Spinal cord (tissue), 10 donors: Measurements from ENCODE around the gene ALX1. TPM values are rescaled to one million over a fixed set of nuclear protein-coding genes. Genes with fewer than 3 reads are reported as not detected.

Experiments used
- DNase-seq, 6 donors: peaks; one replicate each; pipeline versions ENCODE4 v3.0.0 to v3.0.0-alpha.2; 2013 to 2015; ENCODE audit warnings: low spot score in 6 of 6, low read depth in 4 of 6
- H3K27ac ChIP-seq: one replicate; pipeline ENCODE4 v1.5.1; 2013; ENCODE audit warnings: low read depth, low read length, control low read depth
- H3K27me3 ChIP-seq: one replicate; pipeline ENCODE4 v1.6.1; 2013; ENCODE audit warnings: low read length; ENCODE audit not compliant: control insufficient read depth, insufficient read depth
- H3K36me3 ChIP-seq: one replicate; pipeline ENCODE4 v1.6.1; 2013; ENCODE audit warnings: low read length; ENCODE audit not compliant: control insufficient read depth, insufficient read depth
- H3K4me1 ChIP-seq: one replicate; pipeline ENCODE4 v1.6.1; 2013; ENCODE audit warnings: low read length; ENCODE audit not compliant: control insufficient read depth, insufficient read depth
- H3K4me3 ChIP-seq: one replicate; pipeline ENCODE4 v1.5.1; 2013; ENCODE audit warnings: low read depth, low read length, control low read depth
- H3K9me3 ChIP-seq: one replicate; pipeline ENCODE4 v1.6.1; 2013; ENCODE audit warnings: low read length; ENCODE audit not compliant: control insufficient read depth, insufficient read depth
- WGBS: methylation state at CpG from one replicate; pipeline ENCODE4 v1.1.5; 2013; ENCODE audit warnings: missing lambda C conversion rate; ENCODE audit not compliant: insufficient coverage; 5-methylcytosine and 5-hydroxymethylcytosine counted together
- polyA plus RNA-seq, 2 donors: library from polyadenylated mRNA; unstranded; fragments of 120-200 nt; gene quantifications; one replicate each; pipeline ENCODE4 v1.2.1, GENCODE V29; 2013; ENCODE audit not compliant: insufficient read length in 2 of 2
- total RNA-seq, 2 donors: library from RNA; depleted of rRNA in 1 of 2; stranded (reverse); fragments of 120-200 nt in 1 of 2; fragments of >200 nt in 1 of 2; gene quantifications; one replicate each; pipeline versions ENCODE4 v1.2.3 to v1.2.4, GENCODE V29; 2013 to 2014
- donor health status: healthy.

ALX1 gene
- total and polyA plus RNA-seq, 4 donors = 0.26 to 1.2 (median 0.41) TPM; not detected in 1

- H3K4me1 ChIP-seq = peaks cover 15% of the 10 kb centered on the region
- H3K4me3 ChIP-seq = no peak overlapping the region
- no peak overlapping the region for H3K27ac ChIP-seq
- no CpG with 5 or more reads among the region's 8 CpGs for WGBS
- H3K9me3 ChIP-seq = no peaks in the 10 kb centered on the region
- H3K36me3 ChIP-seq = no peaks in the 10 kb centered on the region
- peak in 2 of 6 donors; percentile 30 to 52 for DNase-seq
- peaks cover 89% of the 10 kb centered on the region for H3K27me3 ChIP-seq
Observed at GRCh38 chr12:85274315-85274651, 5.7 kb upstream of the ALX1 start.

DNA sequence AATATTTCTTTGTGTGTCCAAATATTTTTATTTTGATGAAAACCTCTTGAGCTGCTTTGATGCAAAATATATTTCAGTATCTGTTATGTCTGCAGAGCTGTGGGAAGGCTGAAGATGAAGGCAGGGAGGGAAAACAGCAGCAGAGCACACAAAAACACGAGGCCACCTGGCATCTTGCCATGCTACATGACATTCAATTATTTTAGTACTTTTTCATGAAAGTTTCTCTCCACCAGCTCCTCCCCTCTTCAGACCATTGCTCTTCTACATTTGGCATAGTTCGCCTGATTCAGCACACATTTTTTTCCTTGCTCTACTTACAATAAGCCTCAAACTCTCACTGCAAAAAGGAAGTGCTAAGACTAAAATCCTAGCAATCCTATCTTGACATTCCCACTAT is 4.6 kb upstream of the ALX1 start:
- Histone ChIP-seq H3K9me3 (no peaks in the 10 kb centered on the region), H3K27ac (no peak overlapping the region), H3K4me3 (no peak overlapping the region), H3K27me3 (peaks cover 94% of the 10 kb centered on the region), H3K4me1 (peaks cover 26% of the 10 kb centered on the region), H3K36me3 (no peaks in the 10 kb centered on the region)
- WGBS = no CpG with 5 or more reads among the region's 2 CpGs
- DNase-seq = peak in 2 of 6 donors; percentile 18 to 19

GRCh38 chr12:85277191-85277590 is 2.8 kb upstream of the ALX1 start:
- DNase-seq = no peak
- H3K27ac ChIP-seq = no peak overlapping the region
- WGBS = no CpG with 5 or more reads among the region's 3 CpGs

DNA sequence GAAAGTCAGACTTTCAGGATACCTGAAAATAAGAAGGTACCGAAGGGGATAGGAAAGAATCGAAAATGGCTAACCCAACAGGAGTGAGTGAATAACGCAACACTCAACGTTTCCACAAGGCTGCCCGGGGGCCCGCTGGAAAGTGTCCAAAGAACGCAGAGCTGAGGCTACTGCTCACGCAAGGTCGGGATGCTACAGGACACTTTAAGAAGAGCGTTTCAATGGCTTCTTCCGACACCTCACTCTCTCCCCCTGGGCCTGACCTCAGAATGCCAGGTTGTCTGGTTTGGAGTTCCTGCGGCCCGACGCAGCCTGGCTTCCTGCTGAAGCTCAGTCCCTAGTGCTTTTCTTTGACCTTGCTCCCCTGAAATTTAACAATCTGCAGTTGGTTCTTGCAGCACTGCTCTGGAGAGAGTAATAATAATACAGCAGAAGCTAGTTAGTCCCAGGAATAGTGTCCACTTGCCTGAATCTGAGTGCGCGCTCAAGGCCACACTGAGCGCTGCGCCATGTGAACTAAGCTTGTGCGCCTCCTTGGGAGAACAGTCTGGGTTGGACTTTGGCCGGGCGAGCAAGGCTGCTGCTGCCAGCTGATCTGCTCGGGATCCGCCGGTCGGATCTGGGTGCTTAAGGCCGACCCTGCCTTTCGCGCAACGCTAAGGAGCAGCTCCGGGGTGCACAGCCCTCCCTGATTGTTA is 2.0 kb upstream of the ALX1 start:
- no peaks in the 10 kb centered on the region for H3K9me3 ChIP-seq
- no peak overlapping the region for H3K4me3 ChIP-seq
- H3K27ac ChIP-seq = no peak overlapping the region
- DNase-seq = peak in 2 of 6 donors; percentile 15 to 23
- no peaks in the 10 kb centered on the region for H3K36me3 ChIP-seq
- peaks cover 31% of the 10 kb centered on the region for H3K4me1 ChIP-seq
- 9% methylated on average over 30 of the region's 30 CpGs for WGBS
- H3K27me3 ChIP-seq = peaks cover 97% of the 10 kb centered on the region

More at GRCh38 chr12:85277191-85277590, 2.8 kb upstream of the ALX1 start:
- Histone ChIP-seq H3K36me3 (no peaks in the 10 kb centered on the region), H3K4me1 (peaks cover 31% of the 10 kb centered on the region), H3K9me3 (no peaks in the 10 kb centered on the region), H3K27me3 (peaks cover 98% of the 10 kb centered on the region), H3K4me3 (no peak overlapping the region)

- H3K4me3 ChIP-seq = no peak overlapping the region
- H3K27me3 ChIP-seq = peaks cover 97% of the 10 kb centered on the region
- peak in 2 of 6 donors; percentile 7 to 36 for DNase-seq
Observed at GRCh38 chr12:85278598-85279448, 1.2 kb upstream of the ALX1 start.

GRCh38 chr12:85279449-85280164 is 413 bp upstream of the ALX1 start:
- no peaks in the 10 kb centered on the region for H3K9me3 ChIP-seq
- peaks cover 25% of the 10 kb centered on the region for H3K4me1 ChIP-seq
- no peak overlapping the region for H3K27ac ChIP-seq
- H3K36me3 ChIP-seq = no peaks in the 10 kb centered on the region
- DNase-seq = peak in 2 of 6 donors; percentile 52 to 53
- H3K4me3 ChIP-seq = peak overlapping the region; percentile 28
- peaks cover 90% of the 10 kb centered on the region for H3K27me3 ChIP-seq
- WGBS = under 1% methylated on average over 35 of the region's 44 CpGs

More at GRCh38 chr12:85278598-85279448, 1.2 kb upstream of the ALX1 start:
- 14% methylated on average over 29 of the region's 37 CpGs for WGBS
- no peak overlapping the region for H3K27ac ChIP-seq
- H3K9me3 ChIP-seq = no peaks in the 10 kb centered on the region
- H3K4me1 ChIP-seq = peaks cover 25% of the 10 kb centered on the region
- H3K36me3 ChIP-seq = no peaks in the 10 kb centered on the region

GRCh38 chr12:85280984-85281630 is 1.1 kb downstream of the ALX1 start:
- H3K9me3 ChIP-seq = no peaks in the 10 kb centered on the region
- peak in 2 of 6 donors; percentile 64 to 80 for DNase-seq
- peaks cover 25% of the 10 kb centered on the region for H3K4me1 ChIP-seq
- no CpG with 5 or more reads among the region's 15 CpGs for WGBS
- no peak overlapping the region for H3K27ac ChIP-seq
- H3K4me3 ChIP-seq = peak overlapping the region; percentile 28
- H3K36me3 ChIP-seq = no peaks in the 10 kb centered on the region
- H3K27me3 ChIP-seq = peaks cover 86% of the 10 kb centered on the region

DNA sequence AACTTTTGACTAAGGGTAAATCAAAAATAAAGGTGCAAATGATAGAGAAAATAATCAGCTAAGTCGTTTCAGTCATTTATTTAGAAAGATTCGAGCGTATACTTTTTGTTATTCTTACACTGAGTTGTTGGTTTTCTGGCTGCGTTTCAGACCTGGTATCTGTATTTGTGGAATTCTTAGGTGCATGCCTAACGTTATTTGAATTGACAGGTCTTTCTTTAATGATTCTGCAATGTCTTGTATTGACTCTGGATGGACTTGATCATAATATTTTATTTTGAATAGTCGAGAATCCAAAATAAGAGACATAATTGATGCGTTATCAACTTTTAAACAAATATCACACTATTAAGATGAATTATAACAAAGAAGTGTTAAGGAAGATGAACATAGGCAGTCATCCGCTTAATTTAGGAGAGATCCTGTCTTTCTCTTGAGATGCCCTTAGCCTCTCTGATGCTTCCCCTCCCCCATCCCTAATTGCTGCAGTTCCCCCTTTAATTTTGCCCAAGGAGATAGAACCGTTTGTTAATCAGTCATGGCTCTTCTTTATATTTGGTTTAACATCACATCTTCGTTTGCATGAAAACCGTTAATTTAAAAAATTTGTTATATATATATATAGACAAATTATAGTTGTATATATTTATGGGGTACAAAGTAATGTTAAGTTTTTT is 1.8 kb downstream of the ALX1 start:
- no peaks in the 10 kb centered on the region for H3K36me3 ChIP-seq
- H3K27ac ChIP-seq = no peak overlapping the region
- no peaks in the 10 kb centered on the region for H3K9me3 ChIP-seq
- peak in 2 of 6 donors; percentile 40 to 73 for DNase-seq
- H3K4me1 ChIP-seq = peaks cover 25% of the 10 kb centered on the region
- 6% methylated on average over 2 of the region's 11 CpGs for WGBS
- peaks cover 81% of the 10 kb centered on the region for H3K27me3 ChIP-seq
- H3K4me3 ChIP-seq = no peak overlapping the region

DNA sequence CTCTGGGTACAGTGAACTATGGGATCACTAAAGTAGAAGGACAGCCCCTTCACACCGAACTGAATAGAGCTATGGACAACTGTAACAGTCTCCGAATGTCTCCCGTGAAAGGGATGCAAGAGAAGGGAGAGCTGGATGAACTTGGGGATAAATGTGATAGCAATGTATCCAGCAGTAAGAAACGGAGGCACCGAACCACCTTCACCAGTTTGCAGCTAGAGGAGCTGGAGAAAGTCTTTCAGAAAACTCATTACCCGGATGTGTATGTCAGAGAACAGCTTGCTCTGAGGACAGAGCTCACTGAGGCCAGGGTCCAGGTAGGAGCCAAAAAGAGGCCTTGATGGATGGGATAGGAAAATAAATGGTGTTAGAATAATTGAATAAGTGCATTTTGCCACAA is 3.5 kb downstream of the ALX1 start:
- H3K27me3 ChIP-seq = peaks cover 65% of the 10 kb centered on the region
- no peaks in the 10 kb centered on the region for H3K9me3 ChIP-seq
- H3K4me1 ChIP-seq = peaks cover 23% of the 10 kb centered on the region
- no peaks in the 10 kb centered on the region for H3K36me3 ChIP-seq
- no peak overlapping the region for H3K4me3 ChIP-seq
- peak in 1 of 6 donors; percentile 2 for DNase-seq
- no peak overlapping the region for H3K27ac ChIP-seq
- WGBS = 57% methylated on average over 6 of the region's 6 CpGs
